OCI-LY3 (cell line): ENCODE results near the gene RUNX2.

Source experiments
- H2AFZ ChIP-seq: fragments of 200-600, 300-600 bp; shearing (Covaris generic); 2 replicates; pipeline ENCODE4 v1.6.0; 2014; ENCODE audit warnings: antibody characterized with exemption, low read depth, low read length
- H3K27ac ChIP-seq: fragments of 200-600, 300-600 bp; sonication (generic); 2 replicates; pipeline ENCODE4 v1.5.1; 2014; ENCODE audit warnings: mild to moderate bottlenecking, low read length, moderate library complexity, mixed read lengths
- H3K27me3 ChIP-seq: fragments of 200-600, 300-600 bp; sonication (generic); 2 replicates; pipeline ENCODE4 v1.6.1; 2014; ENCODE audit warnings: low read depth, low read length, mixed read lengths
- H3K36me3 ChIP-seq: fragments of 200-600, 300-600 bp; sonication (generic); replicated peaks from 2 replicates; pipeline ENCODE3; 2014; ENCODE audit warnings: low read depth, low read length, mixed read lengths
- H3K4me1 ChIP-seq: fragments of 300-600, 200-600 bp; sonication (generic); 2 replicates; pipeline ENCODE4 v1.6.1; 2014; ENCODE audit warnings: low read length, mixed read lengths
- H3K4me2 ChIP-seq: fragments of 200-600, 300-600 bp; sonication (generic); 2 replicates; pipeline ENCODE4 v1.6.1; 2014; ENCODE audit warnings: low read length, mixed read lengths
- H3K4me3 ChIP-seq: fragments of 300-600, 200-600 bp; sonication (generic); 2 replicates; pipeline ENCODE4 v1.5.1; 2014; ENCODE audit warnings: antibody characterized with exemption, mild to moderate bottlenecking, low read length, moderate library complexity
- H3K79me2 ChIP-seq: fragments of 300-600, 200-600 bp; shearing (Covaris generic); 2 replicates; pipeline ENCODE4 v1.6.1; 2014; ENCODE audit warnings: mild to moderate bottlenecking, low read length, mixed read lengths
- H3K9ac ChIP-seq: fragments of 300-600, 200-600 bp; shearing (Covaris generic); 2 replicates; pipeline ENCODE4 v1.6.0; 2014; ENCODE audit warnings: mild to moderate bottlenecking, low read length, moderate library complexity
- H3K9me3 ChIP-seq: fragments of 200-600, 300-600 bp; shearing (Covaris generic); 2 replicates; pipeline ENCODE4 v1.6.1; 2014; ENCODE audit warnings: low read length, mixed read lengths; ENCODE audit not compliant: insufficient read depth
- H4K20me1 ChIP-seq: fragments of 200-600, 300-600 bp; sonication (generic); 2 replicates; pipeline ENCODE4 v1.6.1; 2016; ENCODE audit warnings: low read length, mixed read lengths; ENCODE audit not compliant: insufficient read depth
- EZH2phosphoT487 ChIP-seq: fragments of 200-600 bp; shearing (Covaris generic); IDR thresholded peaks from 2 replicates; pipeline ENCODE4 v1.6.1; 2018; ENCODE audit warnings: antibody characterized with exemption, mixed run types, low read depth
- TF ChIP-seq, protein P1 (sequence below): fragments of 200-600, 300-600 bp; sonication (generic); IDR thresholded peaks from 2 replicates; pipeline ENCODE4 v1.5.1; 2014; ENCODE audit warnings: antibody characterized with exemption, low read length, low read depth

The RUNX2 gene

DNA sequence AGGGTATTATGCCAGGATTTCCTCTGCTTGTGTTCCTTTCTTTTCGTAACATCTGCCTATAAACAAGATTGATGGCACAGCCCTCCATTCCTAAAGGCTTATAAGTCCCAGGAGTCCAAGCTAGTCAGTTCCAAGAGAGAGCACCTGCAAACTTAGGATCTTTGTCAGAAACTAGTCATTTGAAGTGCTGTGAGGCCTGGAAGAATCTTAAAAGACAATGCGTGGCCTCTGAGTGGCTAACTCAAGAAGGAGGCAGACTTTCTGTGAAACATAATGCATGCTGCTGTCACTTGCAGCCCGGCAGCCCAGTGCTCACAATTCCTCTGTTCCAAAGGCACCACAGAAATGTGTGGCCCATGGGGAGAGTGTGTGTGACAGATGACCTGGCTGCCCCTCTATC is 184.6 kb downstream of the RUNX2 start:
- H3K4me2 ChIP-seq = no peak overlapping the region
- H3K9me3 ChIP-seq = no peaks in the 10 kb centered on the region
- H3K9ac ChIP-seq = no peak overlapping the region
- no peak overlapping the region for H2AFZ ChIP-seq
- TF ChIP-seq EZH2phosphoT487 = no peak
- TF ChIP-seq, protein P1, sequence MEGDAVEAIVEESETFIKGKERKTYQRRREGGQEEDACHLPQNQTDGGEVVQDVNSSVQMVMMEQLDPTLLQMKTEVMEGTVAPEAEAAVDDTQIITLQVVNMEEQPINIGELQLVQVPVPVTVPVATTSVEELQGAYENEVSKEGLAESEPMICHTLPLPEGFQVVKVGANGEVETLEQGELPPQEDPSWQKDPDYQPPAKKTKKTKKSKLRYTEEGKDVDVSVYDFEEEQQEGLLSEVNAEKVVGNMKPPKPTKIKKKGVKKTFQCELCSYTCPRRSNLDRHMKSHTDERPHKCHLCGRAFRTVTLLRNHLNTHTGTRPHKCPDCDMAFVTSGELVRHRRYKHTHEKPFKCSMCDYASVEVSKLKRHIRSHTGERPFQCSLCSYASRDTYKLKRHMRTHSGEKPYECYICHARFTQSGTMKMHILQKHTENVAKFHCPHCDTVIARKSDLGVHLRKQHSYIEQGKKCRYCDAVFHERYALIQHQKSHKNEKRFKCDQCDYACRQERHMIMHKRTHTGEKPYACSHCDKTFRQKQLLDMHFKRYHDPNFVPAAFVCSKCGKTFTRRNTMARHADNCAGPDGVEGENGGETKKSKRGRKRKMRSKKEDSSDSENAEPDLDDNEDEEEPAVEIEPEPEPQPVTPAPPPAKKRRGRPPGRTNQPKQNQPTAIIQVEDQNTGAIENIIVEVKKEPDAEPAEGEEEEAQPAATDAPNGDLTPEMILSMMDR = no peak
- no peak overlapping the region for H3K4me3 ChIP-seq
- H3K27ac ChIP-seq = no peak overlapping the region
- no peaks in the 10 kb centered on the region for H3K36me3 ChIP-seq
- no peaks in the 10 kb centered on the region for H4K20me1 ChIP-seq
- no peaks in the 10 kb centered on the region for H3K79me2 ChIP-seq
- peaks cover 41% of the 10 kb centered on the region for H3K27me3 ChIP-seq
- H3K4me1 ChIP-seq = no peaks in the 10 kb centered on the region

DNA sequence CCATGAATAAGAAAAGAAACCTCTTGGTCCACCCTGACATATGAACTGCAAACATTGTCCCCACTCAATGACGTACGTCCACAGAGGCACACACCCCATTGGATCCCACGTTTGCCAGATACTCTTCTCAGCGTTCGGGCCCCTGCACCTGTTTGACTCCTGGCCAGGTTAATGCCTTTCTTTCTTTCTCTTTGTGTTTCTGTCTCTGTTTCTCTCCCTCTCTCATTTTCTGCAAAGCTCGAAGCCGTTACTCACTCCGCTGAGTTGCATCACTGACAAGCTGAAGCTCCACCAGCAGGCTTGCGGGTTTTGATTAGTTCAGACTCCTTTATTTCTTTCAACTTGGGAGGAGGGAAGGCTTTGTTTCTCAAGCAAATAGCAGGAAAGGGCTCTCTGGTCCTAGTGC is 185.1 kb downstream of the RUNX2 start:
- Histone ChIP-seq H3K27ac (no peak overlapping the region), H2AFZ (no peak overlapping the region), H3K36me3 (no peaks in the 10 kb centered on the region), H3K9ac (no peak overlapping the region), H4K20me1 (no peaks in the 10 kb centered on the region), H3K4me1 (no peaks in the 10 kb centered on the region), H3K79me2 (no peaks in the 10 kb centered on the region), H3K4me2 (no peak overlapping the region), H3K27me3 (peaks cover 41% of the 10 kb centered on the region), H3K4me3 (no peak overlapping the region), H3K9me3 (no peaks in the 10 kb centered on the region)
- TF ChIP-seq EZH2phosphoT487 = no peak
- TF ChIP-seq, protein P1 = no peak

DNA sequence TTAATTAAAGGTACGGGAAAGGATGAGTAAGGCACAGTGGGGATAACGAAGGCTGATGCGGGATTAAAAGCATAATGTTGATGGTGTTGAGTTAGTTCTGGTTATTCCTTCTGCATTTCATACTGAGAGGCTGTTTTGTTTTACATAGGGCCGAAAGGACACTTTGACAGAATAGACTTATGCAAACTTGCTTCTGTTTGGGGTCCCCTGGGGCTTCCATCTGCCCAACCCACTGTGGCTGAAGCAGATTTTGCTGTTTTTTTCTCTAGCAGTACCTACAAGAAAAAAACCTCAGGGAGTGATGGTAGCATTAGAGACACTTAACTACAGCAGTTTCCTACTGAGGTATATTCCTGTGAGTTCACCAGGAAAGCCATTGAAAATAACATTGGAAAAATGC is 185.7 kb downstream of the RUNX2 start:
- no peak overlapping the region for H3K4me3 ChIP-seq
- H3K9me3 ChIP-seq = no peaks in the 10 kb centered on the region
- TF ChIP-seq, protein P1 = no peak
- TF ChIP-seq EZH2phosphoT487 = no peak
- H4K20me1 ChIP-seq = no peaks in the 10 kb centered on the region
- peaks cover 47% of the 10 kb centered on the region for H3K27me3 ChIP-seq
- no peak overlapping the region for H2AFZ ChIP-seq
- H3K9ac ChIP-seq = no peak overlapping the region
- no peaks in the 10 kb centered on the region for H3K36me3 ChIP-seq
- no peaks in the 10 kb centered on the region for H3K4me1 ChIP-seq
- no peaks in the 10 kb centered on the region for H3K79me2 ChIP-seq
- no peak overlapping the region for H3K4me2 ChIP-seq
- H3K27ac ChIP-seq = no peak overlapping the region

DNA sequence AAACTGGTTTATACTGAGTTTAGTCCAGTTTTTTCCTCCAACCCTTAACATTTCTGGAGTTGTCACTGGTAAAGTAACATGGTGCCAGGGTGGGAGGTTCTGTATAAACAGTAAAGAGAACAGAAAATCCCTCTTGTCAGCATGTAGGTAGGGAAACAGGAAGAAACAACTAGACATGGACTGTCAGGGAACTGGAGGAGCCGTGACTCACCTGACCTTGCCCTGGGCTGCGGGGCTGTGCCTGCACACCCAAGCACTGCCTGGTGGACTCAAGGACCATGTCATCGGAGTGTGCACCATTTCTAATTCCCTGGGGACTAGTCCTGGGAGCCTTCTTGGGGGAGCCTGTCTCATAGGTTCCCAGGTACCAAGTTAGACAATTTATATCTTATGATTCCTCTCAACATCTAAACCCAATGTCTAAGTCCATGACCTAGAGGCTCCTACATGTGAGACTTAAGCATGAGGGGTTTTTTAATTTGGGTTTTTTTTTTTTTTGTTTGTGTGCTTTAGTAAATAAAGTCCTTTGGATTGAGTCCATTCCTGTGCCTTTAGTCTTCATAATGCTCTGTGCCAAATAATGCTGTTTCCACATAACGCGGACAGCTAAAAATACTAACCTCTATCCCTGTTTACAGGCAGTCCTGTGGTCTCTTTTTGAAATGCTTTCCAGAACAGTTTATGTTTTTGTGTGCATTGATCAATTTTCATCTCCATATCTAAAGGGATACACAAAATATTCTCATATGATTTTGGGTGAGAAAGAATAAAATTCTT is 186.5 kb downstream of the RUNX2 start:
- no peaks in the 10 kb centered on the region for H3K79me2 ChIP-seq
- H3K4me3 ChIP-seq = no peak overlapping the region
- H3K4me2 ChIP-seq = no peak overlapping the region
- 0 out of 2 replicates have a peak, but pooled peaks cover 4% of the 10 kb centered on the region for H3K4me1 ChIP-seq
- no peak overlapping the region for H3K27ac ChIP-seq
- H3K9me3 ChIP-seq = no peaks in the 10 kb centered on the region
- no peak for TF ChIP-seq EZH2phosphoT487
- TF ChIP-seq, protein P1 = no peak
- no peak overlapping the region for H3K9ac ChIP-seq
- H4K20me1 ChIP-seq = no peaks in the 10 kb centered on the region
- H3K27me3 ChIP-seq = peaks cover 53% of the 10 kb centered on the region
- no peaks in the 10 kb centered on the region for H3K36me3 ChIP-seq
- H2AFZ ChIP-seq = no peak overlapping the region
